HG02852 (cell line): ENCODE data around the gene SLC9B2.
"Not testable (repeated sequence)": the region's sequence is repeated elsewhere in the genome, so short reads cannot be mapped to it uniquely, and the experiment has no call there.

Experiments used
- ATAC-seq: cut with Tn5 transposase; IDR thresholded peaks from one replicate; pipeline ENCODE4 v1.9.1; 2021; ENCODE audit warnings: mild to moderate bottlenecking, moderate library complexity; ENCODE audit not compliant: unreplicated experiment

The SLC9B2 gene

GRCh38 chr4:103019308-103020124 is 57.0 kb downstream of the SLC9B2 start, which contains the start of gene SLC9B1:
TSS of gene SLC9B1 (minus strand) at chr4:103019705. CDS start at chr4:102991711, 27,994 bp downstream.
- ATAC-seq = peak; percentile 98

DNA sequence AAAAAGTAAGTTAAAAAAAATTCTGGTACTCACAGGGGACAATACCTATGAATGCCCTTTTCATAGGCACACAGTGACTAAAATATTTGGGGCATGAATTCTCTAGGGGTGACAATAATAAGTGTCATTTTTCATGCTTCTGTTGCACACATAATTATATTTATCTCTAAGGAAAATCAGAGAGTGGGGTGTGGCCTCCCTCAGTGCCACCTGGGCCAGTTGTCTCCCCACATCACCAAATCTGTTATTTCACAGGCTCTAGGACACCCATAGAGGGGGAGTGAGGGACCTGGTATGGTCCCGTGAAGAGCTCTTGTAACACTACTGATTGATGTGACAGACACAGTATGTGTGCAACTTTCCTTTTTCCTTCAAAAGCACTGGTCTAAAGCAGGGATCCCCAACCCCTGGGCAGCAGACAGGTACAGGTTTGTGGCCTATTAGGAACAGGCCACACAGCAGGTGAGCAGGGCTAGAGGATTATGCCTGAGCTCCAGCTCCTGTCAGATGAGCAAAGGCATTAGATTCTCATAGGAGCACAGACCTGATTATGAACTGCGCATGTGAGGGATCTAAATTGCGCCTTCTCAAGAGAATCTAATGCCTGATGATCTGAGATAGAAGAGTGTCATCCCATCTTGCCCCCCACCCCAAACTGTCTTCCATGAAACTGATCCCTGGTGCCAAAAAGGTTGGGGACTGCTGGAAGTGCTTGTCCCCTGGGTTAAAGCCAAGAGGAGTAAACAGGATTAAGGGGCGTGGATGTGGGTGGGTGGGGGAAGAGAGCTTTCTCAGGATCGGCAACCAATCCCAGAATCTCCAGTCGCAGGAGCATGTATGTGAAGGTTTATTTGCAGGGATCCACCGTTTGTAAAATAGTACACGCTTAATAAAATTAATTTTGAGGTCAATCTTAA is 57.9 kb downstream of the SLC9B2 start:
- ATAC-seq = no peak

- ATAC-seq = no peak
Observed at GRCh38 chr4:103012551-103012950, 64.0 kb downstream of the SLC9B2 start.

GRCh38 chr4:103012060-103012459 is 64.5 kb downstream of the SLC9B2 start:
- no peak for ATAC-seq

DNA sequence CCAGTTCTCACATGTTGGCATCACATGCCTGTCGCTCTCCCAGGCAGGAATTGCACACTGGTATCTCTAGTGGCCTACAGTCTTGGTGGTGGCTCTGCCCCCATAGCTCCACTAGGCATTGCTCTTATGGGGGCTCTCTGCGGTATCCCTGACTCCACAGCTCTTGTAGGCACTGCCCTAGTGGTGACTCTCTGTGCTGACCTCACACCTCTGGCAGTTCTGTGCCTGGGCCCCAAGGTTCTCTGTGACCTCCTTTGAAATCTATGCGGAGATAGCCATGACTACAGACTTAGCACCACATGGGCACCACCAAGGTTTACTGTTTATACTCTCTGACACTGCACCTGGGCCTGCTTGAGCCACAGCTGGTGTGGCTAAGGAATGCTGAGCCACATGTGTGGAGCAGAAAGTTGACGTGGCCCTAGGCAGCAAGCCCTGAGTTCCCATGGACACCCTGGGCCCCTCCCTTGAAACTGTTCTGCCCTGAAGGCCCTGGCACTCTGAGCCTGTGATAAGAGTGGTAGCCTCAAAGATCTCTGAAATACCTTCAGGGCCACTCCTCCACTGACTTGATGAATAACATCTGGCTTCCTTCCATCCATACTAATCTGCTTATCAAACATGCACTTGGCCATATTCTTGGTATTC is 65.1 kb downstream of the SLC9B2 start:
- no peak for ATAC-seq

DNA sequence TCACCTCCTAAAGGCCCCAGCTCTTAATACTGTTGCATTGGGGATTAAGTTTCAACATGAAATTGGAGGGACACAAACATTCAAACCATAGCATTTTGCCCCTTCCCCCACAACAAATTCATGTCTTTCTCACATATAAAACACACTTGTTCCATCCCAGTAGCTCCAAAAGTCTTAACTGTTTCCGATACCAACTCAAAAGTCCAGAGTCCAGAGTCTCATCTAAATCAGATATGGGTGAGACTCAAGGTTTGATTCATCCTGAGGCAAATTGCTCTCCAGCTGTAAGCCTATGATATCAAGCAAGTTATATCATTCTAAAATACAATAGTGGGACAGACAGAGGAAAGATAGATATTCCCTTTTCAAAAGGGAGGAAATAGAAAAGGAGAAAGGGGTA is 65.8 kb downstream of the SLC9B2 start:
- no peak for ATAC-seq

DNA sequence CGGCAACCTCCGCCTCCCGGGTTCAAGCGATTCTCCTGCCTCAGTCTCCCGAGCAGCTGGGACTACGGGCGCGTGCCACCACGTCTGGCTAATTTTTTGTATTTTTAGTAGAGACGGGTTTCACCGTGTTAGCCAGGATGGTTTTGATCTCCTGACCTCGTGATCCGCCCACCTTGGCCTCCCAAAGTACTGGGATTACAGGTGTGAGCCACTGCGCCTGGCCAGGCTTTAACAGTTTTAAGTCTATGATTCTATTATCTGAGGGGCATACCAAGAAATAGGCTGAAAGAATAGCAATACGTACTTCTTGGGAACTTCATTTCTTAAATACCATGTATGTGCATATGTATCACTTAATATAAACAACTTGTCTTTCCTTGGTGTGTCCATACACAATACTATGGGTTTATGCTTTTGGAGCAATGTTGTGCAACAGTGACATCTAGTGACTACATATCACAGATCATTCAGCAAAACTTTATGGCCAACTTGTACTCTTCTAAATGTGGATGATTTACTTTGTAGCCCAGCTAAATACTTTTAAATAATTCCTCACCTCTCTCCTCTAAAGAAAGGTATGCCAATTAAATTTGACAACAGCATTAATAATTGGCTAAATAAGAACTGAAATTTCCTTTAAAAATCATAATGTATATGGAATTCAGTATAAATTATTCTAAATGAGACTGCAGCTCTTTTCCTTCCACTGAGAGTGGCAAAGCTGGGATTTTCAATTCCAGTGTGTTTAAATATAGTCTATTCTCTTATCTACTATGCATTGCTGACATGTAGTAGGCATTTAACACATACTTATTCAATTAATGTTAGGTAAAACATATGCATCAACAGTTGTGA is 67.5 kb downstream of the SLC9B2 start:
- ATAC-seq = peak; percentile 75

DNA sequence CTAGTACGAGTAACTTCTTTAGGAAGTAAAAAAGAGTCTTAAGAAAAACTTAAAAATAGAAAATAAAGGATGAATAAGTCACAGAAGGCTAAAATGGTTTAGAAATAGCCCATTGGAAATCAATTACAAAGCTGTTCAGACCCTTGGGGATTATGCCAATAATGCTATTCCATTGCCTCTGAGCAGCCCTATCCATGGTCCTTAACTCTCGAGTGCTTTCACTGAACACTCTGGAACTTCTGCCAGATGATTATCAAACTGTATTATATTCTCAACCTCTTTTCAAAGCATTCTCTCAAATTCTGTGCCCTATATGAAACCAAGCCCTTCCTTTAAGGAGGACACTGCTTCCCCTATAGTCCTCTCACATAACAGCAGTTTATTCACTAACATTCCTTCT is 74.0 kb downstream of the SLC9B2 start:
- ATAC-seq = no peak

- ATAC-seq = no peak
Observed at GRCh38 chr4:102994803-102995202, 81.8 kb downstream of the SLC9B2 start.

- not testable (repeated sequence) for ATAC-seq
Observed at GRCh38 chr4:102993985-102994384, 82.6 kb downstream of the SLC9B2 start.

DNA sequence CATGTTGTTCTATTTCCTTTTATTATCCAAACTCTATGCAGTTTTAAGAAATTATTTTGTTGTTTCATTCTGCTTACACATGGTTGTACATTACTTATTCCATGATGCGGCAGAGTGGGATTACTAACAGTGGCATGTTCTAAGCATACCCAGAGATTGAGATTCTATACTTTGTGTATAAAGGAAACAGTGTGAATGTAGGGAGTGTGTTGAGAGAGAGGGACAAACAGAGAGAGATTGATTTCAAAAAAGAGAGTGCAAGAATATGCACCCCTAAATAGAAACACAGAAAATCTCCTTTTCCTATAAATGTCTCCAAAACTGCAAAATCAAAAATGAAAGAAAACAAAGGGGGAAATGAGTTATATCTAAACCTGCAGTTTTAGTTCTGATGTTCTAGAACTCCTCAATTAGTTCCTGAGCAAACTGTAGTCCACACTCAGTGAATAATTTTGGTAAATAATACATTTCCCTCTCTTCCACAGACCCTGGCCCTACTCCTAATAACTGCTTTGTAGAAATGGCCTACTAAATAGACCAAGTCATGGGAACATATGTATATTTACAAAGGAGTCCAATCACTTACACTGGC is 88.0 kb downstream of the SLC9B2 start:
- no peak for ATAC-seq

GRCh38 chr4:102981005-102981404 is 95.6 kb downstream of the SLC9B2 start:
- no peak for ATAC-seq
